HG03139 (cell line): Measurements from ENCODE around the gene CHSY3.
"Not testable (repeated sequence)": the region's sequence is repeated elsewhere in the genome, so short reads cannot be mapped to it uniquely, and the experiment has no call there.

Experiments used
- ATAC-seq: cut with Tn5 transposase; IDR thresholded peaks from one replicate; pipeline ENCODE4 v1.9.1; 2021; ENCODE audit not compliant: unreplicated experiment

The CHSY3 gene

GRCh38 chr5:130151239-130151638, 247.0 kb downstream of the CHSY3 start:
- no peak for ATAC-seq

GRCh38 chr5:130155345-130156011, 251.2 kb downstream of the CHSY3 start:
- no peak for ATAC-seq

- ATAC-seq = no peak
Measured at GRCh38 chr5:130158036-130158435, 253.8 kb downstream of the CHSY3 start.

- ATAC-seq = no peak
Measured at GRCh38 chr5:130159968-130160367, 255.7 kb downstream of the CHSY3 start.

GRCh38 chr5:130164966-130165365, 260.7 kb downstream of the CHSY3 start:
- ATAC-seq = no peak

- no peak for ATAC-seq
Measured at GRCh38 chr5:130166839-130167490, 262.7 kb downstream of the CHSY3 start.

- no peak for ATAC-seq
Measured at GRCh38 chr5:130168211-130168610, 263.9 kb downstream of the CHSY3 start.

GRCh38 chr5:130171699-130172098, 267.4 kb downstream of the CHSY3 start:
- no peak for ATAC-seq

- ATAC-seq = no peak
Measured at GRCh38 chr5:130183115-130183514, 278.9 kb downstream of the CHSY3 start.

- ATAC-seq = no peak
Measured at GRCh38 chr5:130189961-130190360, 285.7 kb downstream of the CHSY3 start.

- no peak for ATAC-seq
Measured at GRCh38 chr5:130198927-130199326, 294.7 kb downstream of the CHSY3 start.

GRCh38 chr5:130206686-130207085, 302.4 kb downstream of the CHSY3 start:
- no peak for ATAC-seq

- ATAC-seq = no peak
Measured at GRCh38 chr5:130213607-130214006, 309.3 kb downstream of the CHSY3 start.

GRCh38 chr5:130216286-130216685, 312.0 kb downstream of the CHSY3 start:
- ATAC-seq = no peak

- ATAC-seq = no peak
Measured at GRCh38 chr5:130222573-130222972, 318.3 kb downstream of the CHSY3 start.

GRCh38 chr5:130226556-130226955, 322.3 kb downstream of the CHSY3 start:
- ATAC-seq = not testable (repeated sequence)

- ATAC-seq = no peak
Measured at GRCh38 chr5:130227699-130228098, 323.4 kb downstream of the CHSY3 start.

GRCh38 chr5:130231786-130232185, 327.5 kb downstream of the CHSY3 start:
- no peak for ATAC-seq

- ATAC-seq = no peak
Measured at GRCh38 chr5:130234816-130235215, 330.6 kb downstream of the CHSY3 start.
